HT1080 (cell line): ENCODE data around the gene ZNF692. TPM values are rescaled to one million over a fixed set of nuclear protein-coding genes. Genes with fewer than 3 reads are reported as not detected.

Experiments used
- DNase-seq: peaks from one replicate; pipeline ENCODE4 v3.0.0-alpha.2; 2015; ENCODE audit warnings: low read depth
- total RNA-seq: library from RNA; depleted of rRNA; stranded (reverse); fragments of >200 nt; shearing (Covaris generic); gene quantifications from 2 replicates; pipeline ENCODE4 v1.2.3, GENCODE V29; 2014

ZNF692 gene
- total RNA-seq, 1 experiment from 2014 or later = 23.5 TPM

DNA sequence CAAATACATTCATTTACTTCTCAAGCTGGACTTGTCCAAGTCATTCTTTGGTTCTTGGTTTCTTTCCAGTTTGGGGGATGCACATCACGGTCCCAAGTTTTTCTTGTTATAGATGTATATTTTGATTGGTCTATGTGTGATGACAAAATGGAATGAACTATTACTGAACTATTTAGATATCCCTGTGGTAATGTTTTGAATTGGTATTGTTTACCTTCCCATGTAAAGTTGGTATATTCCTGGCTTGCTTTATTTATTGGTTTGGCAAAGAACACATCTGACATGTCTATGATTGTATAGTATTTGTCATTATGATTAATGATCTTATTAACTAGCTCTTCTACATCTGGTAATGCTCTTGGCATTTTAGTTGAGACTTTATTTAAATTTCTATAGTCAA is 22.4 kb upstream of the ZNF692 start:
- no peak for DNase-seq

DNA sequence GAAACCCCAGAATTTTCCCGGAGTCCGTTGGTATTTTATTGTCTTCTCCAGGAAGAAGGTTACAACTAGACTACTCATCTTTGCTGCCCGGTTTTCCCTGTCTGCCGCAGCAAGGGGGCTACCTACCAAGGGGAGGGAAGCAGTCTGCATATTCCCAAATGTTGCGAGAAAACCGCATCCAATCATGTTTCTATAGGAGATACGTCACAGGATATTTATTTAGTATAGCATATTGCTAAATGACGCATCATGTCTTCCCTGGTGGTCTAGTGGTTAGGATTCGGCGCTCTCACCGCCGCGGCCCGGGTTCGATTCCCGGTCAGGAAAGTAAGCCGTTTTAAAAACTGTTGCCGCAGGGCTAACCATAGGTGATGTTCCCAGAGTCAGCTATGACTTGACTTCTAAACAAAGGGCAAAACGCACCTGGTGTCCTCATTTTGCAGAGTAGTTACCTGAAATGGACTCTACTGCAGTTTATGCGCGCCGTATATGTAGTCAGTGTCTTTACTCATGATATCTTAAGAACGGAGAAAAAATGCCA is 15.2 kb upstream of the ZNF692 start:
- no peak for DNase-seq

DNA sequence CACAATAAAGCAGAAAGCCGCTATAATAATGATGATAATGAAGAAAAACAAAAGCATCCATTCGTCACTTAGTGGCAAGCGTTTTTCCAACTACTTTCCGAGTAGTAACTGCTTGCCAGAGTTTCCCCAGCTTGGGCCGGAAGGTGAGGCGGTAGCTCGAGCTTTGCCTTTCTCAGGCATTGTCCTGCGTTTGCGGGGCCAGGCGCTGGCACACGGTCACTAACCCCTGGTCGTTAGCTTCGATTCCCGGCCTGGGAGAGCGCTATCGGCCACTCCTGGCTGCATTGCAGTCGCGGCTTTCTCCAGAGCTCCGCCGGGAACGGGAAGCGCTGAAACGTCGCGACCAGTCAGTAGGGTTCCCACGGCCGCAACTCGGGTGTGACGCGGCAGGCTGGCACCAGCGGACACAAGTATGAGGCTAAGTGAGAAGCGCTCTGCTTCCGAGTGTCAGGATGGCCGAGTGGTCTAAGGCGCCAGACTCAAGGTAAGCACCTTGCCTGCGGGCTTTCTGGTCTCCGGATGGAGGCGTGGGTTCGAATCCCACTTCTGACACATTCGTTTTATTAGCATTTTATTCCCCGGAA is 14.6 kb upstream of the ZNF692 start:
- peak; percentile 97 for DNase-seq

DNA sequence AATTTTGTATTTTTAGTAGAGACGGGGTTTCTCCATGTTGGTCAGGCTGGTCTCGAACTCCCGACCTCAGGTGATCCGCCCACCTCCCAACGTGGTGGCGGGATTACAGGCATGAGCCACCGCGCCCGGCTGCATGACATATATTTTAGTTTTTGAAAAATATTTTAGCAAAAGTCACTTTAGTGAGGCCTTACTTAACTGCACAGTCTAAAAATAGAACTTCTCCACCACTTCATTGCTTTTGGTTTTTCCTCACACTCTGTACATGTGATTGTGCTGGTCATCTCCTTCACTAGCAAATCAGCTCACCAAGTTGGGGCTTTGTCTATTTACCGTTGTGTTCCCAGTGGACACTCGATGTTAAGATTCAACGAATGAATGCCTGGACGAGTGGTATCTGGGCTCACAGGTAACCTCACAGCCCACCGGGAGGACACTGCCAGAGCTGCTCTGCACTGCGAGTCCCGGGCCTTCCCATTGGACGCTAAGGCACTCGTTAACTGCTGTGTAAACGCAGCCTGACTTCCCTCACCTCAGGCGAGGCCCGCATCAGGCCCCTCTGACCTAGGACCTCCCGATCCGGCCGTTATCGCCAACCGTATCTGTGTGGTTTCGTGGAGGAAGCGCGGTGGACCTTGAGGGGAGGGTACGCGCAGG is 14.0 kb upstream of the ZNF692 start:
- peak; percentile 65 for DNase-seq

DNA sequence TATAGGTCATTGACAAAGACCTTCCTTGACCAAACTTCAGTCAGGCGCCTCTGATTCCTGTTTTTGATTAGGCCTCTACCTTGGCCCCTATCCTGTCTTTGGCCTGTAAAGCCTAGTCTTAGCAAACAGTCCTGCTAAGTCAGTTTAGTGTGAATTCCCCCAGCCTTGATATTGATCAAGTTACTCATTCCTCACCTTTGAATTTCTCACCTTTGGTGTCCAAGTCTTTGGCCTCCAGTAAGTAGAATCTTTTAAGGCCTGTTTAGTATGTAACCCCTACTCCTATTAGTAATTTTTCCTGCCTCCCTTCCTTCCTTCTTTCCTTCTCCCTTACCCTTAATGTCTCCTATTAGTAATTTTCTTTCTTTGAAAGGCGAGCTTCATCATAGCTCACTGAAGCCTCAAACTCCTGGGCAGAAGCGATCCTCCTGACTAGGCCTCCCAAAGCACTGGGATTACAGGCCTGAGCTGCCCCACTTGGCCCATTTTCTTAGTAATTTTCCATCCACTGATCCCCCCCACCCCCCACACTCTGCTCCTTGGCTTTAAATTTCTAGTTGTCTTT is 13.0 kb upstream of the ZNF692 start:
- peak; percentile 31 for DNase-seq

DNA sequence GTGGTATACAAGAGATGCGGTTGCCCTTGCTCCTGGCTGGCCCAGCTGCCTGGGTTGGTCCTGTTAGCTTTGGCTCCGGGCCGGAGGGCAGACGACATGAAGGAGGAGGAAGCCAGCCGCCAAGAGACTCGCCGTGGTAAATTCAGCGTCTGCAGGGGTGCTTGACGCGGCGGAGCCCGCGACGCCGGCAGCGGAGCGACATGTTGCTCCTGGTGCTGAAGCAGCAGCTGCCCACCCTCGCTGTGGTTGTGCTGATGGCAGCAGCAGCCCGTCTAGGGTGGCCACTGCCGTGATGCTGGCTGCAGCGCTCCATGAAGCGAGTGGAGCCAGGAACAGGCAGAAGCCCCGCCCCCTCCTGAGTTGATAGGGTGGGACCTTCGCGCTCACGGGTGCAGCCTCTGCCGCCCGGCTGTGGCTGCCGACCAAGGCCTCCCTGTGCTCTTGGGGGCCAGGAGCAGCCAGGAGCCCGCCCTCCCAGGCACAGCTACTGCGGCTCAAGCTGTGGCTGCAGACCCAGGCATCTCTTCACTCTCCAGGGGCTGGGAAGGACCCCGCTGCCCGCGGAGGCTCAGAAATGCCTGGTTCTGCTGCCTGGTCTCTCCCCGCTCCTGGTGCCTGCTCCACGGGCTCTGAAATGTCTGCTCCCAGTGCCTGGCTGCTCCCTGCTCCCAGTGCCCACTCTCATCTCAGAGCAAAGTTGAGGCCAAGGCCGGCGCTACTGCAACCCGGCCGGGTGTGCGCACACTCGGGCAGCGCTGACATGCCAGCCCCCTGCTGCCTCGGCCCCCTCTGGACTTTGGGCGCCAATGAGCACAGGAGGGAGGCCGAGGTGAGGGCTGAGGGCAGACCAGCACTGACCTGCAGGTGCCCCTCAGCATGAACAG is 4.4 kb upstream of the ZNF692 start:
- DNase-seq = peak; percentile 69

DNA sequence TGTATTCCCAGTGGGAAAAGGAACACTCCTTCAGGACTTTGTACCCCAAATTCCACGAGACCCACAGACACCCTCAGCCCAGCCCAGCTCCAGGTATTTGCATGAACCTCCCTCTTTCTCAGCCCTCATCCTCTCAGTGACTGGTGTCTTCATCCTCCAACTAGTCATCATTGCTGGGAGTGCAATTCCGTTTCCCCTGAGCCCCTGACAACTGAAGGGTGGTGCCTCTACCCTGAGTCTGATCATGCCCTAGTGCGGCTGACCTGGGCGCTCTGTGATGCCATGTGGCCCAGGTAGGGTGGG is 3.8 kb upstream of the ZNF692 start:
- no peak for DNase-seq

DNA sequence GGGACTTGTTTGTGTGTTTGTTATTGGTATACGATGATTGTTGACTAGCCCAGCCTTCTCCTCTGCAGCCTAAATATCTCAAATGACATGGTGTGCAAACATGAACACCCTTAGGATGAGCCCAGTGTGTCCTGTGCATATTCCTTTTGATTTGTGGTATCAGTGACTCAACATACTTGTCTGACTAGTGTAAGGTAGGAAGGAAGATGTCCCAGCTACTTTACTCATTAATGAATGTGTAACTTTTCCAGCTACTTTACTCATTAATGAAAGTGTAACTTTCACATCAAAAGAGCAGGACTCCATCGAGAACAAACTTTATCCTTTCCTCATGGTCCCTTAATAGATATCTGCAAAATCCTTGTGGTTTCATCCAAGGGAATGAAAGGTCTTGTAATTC is 2.7 kb upstream of the ZNF692 start:
- no peak for DNase-seq

DNA sequence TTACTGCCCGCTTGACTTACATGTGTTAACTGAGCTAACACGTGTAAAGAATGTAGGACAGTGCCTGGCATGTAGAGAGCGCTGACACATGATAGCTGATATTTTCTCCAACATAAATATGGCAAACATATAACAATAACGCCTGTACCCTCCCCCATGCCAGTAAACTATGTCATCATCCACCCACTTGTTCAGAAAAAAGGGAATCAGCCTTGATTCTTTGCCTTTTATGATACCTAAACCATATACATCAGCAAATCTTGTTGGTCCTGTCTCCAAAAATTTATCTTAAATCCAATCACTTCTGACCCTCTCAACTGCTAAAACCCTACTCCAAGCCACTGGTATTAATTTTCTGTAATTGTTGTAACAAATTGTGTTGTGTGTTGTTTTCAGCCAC is 1.1 kb upstream of the ZNF692 start:
- no peak for DNase-seq

DNA sequence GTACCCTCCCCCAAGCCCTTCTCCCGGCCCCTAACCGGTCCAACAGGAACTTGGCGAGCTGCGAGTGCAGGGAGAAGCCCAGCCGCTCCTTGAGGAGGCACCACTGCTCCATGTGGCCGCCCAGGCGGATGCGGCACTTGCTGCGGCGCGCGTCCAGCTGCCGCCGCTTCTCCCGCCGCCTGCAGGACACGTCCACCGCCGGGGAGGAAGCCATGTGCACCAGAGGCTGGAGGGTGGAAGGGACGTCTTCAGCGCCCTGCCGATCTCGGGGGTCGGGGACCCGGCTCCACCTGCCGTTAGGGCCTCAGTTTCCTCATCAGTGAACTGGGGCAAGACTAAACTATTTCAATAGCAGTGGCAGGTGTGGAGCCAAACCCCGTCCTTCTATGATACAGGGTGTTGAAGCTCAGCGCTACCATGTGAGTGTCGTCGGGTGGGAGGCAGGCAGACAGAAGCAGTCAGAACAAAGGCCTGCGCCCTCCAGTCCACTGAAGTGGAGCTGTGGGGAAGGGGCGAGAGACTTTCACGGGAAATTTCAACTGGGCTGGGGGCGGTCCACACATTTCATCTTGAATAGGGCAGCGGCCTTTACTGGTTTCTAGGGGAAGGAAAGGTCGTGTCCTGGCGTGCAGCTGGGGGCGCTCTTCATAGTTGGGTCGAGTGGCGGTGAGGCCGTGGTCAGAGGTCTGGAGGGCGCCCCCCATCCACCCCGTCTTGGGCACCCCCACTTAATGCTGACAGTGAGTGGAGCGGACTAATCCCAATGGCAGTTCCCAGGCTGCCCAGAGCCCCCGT is 592 bp downstream of the ZNF692 start:
- DNase-seq = peak; percentile 52

DNA sequence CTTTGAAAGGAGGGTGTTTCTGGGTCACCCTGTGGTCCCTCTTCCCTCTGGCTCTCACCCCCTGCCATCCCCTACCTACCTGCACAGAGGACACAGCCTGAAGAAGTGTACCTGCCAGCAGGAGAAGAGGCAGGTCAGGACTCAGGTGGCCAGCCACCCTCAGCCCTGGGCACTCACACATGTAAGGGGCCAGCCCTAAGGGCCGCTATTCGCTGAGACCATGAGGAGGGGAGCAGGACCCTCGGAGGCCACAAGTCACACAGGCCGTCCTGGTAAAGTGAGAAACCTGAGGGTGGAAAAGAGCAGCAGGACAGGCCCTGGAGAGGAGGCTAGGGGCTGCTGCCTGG is 1.2 kb downstream of the ZNF692 start:
- no peak for DNase-seq

DNA sequence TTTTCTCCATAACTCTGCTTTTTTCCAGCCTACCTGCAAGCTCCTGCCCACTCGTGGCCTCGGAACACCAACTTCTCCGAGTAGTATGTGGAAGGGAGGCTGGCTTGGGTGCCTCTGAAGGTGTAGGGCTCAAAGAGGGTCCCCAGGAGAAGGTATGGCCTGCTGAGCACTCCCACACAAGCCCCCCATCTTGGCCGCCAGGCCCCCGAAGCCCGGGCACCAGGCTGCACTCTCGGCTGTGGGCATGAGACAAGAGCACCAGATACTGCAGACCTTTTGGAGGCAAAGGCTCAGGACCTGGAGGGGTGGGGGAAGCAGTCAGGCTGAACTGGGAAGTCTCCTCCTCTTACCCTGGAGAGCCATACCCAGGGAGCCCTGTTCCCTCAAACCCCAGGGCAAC is 1.7 kb downstream of the ZNF692 start:
- no peak for DNase-seq

DNA sequence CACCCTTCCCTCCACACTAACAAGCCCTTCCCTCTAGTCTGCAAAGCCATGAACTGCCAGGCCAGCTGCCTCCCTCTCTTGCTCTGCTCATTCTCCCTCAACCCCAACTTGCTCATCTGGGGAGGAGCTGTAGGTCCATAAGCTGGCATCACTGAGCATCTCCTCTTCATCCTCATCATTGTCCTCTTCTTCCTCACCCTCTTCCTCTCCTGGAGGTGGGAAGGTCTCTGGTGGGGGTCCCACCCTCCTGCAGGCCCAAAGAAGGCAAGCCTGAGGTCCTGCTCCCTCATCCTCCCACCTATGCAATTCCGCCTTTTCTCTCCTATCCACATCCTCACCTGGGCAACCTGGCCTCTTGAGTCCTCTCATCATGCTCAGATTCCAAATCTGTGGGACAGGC is 2.7 kb downstream of the ZNF692 start:
- DNase-seq = no peak

DNA sequence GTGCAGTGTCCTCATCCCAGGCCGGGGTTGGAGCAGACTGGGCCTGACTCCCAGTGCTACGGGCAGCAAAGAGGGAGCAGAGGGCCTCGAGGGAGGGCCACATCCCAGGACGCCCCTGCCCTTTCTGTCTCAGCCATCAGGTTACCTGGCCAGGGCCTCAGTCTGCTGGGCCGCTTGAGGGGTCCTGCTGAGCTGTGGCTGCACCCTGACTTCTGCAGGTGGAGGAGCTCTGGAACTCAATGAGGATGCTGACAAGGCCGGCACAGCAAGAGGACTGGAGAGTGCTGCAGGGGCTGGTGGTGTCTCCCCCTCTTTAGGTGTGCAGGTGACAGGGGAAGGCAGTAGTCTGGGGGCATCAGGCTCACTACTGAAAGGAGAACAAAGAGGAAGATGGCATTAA is 3.3 kb downstream of the ZNF692 start:
- DNase-seq = no peak

DNA sequence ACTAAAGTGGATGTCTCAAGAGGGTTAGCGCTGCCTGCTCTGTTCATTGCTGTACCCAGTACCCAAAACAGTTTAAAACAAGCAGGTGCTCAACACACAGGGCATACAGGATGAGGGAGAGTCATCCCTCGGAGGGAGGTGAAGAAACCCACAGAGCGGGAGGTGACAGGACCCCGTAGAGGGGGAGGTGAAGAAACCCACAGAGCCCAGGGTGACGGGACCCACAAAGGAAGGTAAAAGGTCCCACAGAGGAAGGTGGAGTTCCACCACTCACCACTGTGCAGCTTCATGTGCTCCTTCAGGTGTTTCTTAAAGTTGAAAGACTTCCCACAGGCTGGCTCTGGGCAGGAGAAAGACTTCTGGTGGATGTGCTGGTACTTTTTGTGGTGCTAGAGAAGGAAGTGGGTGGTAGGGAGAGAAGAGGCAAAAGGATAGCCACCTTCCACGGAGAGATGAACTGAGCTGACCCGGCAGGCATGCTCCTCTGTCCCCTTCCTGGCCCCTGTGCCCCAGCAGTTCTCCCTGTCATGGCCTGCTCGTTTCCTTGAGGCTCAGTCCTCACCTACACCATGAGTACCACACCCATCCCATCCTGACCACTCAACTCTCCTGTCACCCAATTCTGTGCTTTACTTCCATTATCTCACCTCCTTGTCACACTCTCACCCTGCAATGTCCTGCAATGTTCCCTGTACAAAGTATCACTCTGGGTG is 5.1 kb downstream of the ZNF692 start:
- no peak for DNase-seq

DNA sequence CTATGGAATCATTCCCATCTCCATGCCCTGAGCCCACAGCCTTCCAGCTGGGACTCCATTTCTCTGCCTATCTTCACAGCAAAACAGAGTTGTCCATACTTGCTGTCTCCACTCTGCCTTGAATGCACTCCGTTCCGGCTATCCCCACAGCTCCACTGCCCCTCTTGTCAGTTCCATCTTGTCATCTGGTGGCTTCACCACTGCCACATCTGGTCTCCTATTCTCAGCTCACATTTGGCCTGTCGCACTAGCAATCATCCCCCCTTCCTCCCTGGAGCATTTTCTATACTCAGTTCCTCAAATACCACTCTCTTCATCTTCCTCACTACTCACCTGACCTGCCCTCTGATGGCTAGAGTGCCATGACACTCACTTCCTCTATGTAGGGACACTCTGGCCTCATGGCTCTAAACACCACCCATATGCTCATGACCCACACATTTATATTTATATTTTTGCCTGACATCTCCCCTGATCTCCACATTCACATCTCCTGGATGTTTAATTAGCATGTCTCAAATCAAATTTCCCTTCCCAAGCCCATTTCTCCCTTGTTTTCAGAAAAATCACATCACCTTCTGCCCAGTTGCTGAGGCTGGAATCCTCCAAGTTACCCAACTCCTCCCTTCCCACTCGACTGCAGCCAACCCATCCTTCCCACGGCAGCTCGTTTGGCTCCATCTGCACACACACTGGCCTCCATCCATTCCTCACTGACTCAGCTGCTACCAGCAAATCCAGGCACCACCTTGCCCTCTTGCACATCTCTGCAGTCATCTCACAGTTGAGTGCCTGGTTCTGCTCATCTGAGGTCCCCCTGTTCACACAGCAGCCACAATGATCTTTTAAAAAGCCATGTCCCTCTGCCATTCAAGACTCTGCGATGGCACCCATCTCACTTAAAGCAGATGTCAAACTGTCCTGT is 6.1 kb downstream of the ZNF692 start:
- DNase-seq = no peak

DNA sequence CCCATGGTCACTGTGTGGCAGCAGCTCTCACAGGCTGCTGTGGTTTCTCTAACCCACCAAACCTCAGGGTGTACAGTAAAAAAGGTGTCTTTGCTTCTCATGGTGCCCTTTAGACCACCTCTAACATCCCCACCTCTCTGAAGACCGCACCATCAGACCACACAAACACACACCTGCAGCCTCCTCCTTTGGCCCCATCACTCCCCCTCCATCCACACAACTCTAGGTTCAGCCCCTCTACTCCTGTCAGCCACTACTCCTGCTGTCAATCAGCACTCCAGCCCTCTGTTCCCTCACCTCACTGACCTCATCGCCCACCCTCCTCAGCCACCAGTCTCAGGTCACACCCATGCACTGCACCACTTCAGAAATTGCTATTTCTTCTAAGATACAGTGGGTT is 7.5 kb downstream of the ZNF692 start:
- no peak for DNase-seq

DNA sequence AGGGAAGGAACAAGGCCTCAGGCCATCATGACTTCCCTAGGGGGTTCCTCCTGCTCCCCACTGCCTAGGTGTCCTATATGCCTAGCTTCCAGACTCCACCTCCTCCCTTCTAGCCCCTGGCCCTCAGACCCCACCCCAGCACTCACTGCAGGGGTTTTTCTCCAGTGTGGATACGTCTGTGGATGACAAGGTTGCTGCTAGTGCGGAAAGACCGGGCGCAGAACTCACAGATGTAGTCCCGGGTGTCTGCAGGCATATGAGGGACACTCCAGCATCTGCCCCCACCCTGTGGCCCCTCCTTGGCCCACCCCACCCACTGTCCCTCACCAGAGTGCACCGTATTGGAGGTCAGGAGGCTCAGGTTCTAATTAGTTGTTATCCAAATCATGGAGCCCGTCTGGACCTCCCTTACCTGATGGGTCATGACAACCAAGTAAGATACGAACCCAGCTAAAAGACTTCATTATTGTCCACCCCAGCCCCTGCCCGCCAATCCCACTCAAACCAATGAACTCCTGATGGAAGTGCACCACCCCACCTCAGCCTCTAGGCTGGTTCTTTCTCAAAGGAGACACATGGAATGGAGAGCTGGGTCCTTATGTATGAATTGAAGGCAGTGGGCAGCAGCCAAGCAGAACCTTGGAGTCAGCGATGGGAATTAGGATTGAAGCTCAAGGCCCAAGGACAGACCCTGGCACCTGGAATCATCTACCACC is 8.2 kb downstream of the ZNF692 start:
- DNase-seq = no peak

DNA sequence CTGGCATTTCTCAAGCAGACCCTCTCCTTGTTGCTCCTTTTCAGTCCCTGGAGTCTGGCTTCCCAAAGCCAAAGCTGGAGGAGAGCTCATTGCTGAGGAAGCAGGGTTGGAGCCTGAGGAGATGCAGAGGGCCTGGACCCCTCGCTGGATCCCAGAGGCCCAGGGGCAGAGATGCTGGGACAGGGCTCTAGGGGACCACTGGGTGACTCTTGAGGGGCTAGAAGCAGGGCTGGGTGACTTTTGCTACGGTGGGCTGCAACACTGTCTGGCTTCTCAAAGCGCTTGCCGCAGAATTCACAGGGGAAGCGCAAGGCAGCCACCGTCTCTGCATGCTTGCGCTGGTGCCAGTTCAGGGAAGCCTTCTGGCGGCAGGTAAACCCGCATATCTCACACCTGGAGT is 8.8 kb downstream of the ZNF692 start:
- DNase-seq = no peak
